Rectal smooth muscle tissue (tissue), 1 donor: ENCODE data around the gene VRK1.

Experiments
- H3K27ac ChIP-seq: one replicate; pipeline ENCODE4 v1.7.0; 2013; ENCODE audit warnings: low read depth, low read length, inconsistent platforms
- H3K27me3 ChIP-seq: one replicate; pipeline ENCODE4 v1.7.0; 2013; ENCODE audit warnings: low read length; ENCODE audit not compliant: control insufficient read depth, insufficient read depth
- H3K36me3 ChIP-seq: one replicate; pipeline ENCODE4 v1.7.0; 2013; ENCODE audit warnings: low read length; ENCODE audit not compliant: control insufficient read depth, insufficient read depth
- H3K4me1 ChIP-seq: one replicate; pipeline ENCODE4 v1.7.0; 2013; ENCODE audit warnings: low read length; ENCODE audit not compliant: control insufficient read depth, insufficient read depth
- H3K4me3 ChIP-seq: one replicate; pipeline ENCODE4 v1.7.0; 2013; ENCODE audit warnings: low read length
- H3K9ac ChIP-seq: one replicate; pipeline ENCODE4 v1.7.0; 2013; ENCODE audit warnings: low read length

Gene VRK1

DNA sequence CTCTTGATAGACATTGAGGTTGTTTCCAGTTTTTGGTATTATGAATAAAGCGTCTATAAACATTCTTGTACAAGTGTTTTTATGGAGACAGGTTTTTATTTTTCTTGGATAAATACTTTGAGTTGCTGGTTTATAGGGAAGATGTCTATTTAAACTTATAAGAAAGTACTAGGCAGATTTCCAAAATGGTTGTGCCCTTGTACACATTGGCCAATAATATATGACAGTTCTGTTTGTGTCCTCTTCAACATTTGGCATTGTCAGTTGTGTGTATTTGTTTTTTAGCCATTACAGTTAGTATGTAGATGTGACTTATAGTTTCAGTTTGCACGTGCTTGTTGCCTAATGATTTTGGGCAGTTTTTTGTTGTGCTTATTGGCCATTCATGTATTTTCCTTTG, 42.1 kb downstream of the VRK1 start:
- no peak overlapping the region for H3K9ac ChIP-seq
- no peak overlapping the region for H3K4me3 ChIP-seq
- H3K27ac ChIP-seq = no peak overlapping the region
- H3K27me3 ChIP-seq = no peaks in the 10 kb centered on the region
- H3K36me3 ChIP-seq = no peaks in the 10 kb centered on the region
- no peaks in the 10 kb centered on the region for H3K4me1 ChIP-seq

DNA sequence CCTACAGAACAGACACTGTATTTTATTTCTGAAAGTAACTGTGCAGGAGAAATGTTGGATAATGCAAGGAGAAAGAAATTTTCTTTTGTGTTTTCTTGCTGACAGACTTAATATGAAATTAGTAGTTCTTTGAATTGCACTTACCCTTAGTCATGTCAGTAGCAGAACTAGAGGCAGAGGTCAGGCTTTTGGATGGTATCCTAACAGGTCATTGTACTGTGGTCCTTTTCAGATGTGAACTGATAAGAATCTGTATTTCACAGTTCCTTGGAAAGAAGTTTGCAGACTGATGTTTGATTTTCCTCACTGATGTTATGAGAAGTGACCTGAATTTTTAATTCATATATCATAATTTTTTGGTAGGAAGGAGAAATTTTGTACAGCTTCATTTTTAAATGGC, 46.0 kb downstream of the VRK1 start:
- no peak overlapping the region for H3K4me3 ChIP-seq
- H3K36me3 ChIP-seq = no peaks in the 10 kb centered on the region
- no peaks in the 10 kb centered on the region for H3K27me3 ChIP-seq
- H3K9ac ChIP-seq = no peak overlapping the region
- no peaks in the 10 kb centered on the region for H3K4me1 ChIP-seq
- no peak overlapping the region for H3K27ac ChIP-seq

DNA sequence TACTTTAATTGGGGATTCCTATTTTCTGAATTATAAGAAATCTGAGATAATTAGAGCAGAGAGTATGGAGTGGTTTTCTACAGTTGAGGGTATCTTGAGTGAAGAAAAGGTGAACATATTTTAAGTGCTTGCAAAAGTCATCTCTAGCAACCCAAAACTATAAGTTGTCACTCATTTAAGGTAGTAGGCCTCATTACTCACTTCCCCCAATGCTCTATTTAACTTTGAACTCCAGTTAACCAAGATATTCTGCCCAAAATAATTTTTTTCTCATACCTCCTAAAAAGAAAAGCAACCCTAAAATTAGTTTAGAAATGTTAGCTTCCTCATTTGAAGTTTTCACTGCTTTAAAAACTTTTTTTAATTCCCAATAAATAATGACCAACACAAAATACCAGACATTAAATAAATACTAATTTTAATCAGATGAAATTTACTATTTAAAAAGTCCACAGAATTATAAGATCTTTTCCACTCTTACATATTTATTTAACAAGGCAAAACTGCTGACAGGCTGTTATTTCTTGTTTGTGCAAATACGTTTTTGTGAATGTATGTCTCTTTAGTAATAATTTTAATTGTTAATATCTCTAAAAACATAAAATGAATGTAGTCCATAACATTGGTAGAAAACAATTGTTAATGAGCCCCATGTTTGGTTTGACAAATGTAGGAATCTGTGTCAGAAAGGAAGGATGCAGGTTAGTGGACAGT, 47.8 kb downstream of the VRK1 start:
- H3K36me3 ChIP-seq = no peaks in the 10 kb centered on the region
- no peak overlapping the region for H3K9ac ChIP-seq
- H3K4me3 ChIP-seq = no peak overlapping the region
- H3K4me1 ChIP-seq = no peaks in the 10 kb centered on the region
- H3K27ac ChIP-seq = no peak overlapping the region
- no peaks in the 10 kb centered on the region for H3K27me3 ChIP-seq

DNA sequence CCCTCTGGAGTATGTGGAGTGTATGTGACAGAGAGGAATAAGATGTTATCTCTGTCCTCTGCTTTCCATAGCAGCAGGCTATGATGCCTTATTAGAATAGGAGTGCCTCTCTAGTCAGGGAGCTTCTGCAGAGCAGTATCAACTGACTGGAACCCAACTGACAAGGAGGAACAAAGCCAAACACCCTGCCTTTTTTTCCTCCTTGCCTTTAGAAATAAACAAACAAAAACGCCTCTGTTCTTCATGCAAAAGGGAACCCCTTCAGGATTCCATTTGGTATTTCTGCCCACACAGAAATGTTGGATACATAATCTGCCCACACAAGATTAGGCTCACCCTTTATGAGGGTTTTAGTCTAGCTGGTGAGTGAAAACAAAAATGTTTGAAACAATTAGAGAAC, 50.3 kb downstream of the VRK1 start:
- H3K27me3 ChIP-seq = no peaks in the 10 kb centered on the region

GRCh38 chr14:96848011-96848410, 50.8 kb downstream of the VRK1 start:
- H3K27me3 ChIP-seq = no peaks in the 10 kb centered on the region

More for the DNA sequence above, 50.3 kb downstream of the VRK1 start:
- H3K4me3 ChIP-seq = no peak overlapping the region
- H3K4me1 ChIP-seq = no peaks in the 10 kb centered on the region
- H3K27ac ChIP-seq = no peak overlapping the region
- no peak overlapping the region for H3K9ac ChIP-seq
- no peaks in the 10 kb centered on the region for H3K36me3 ChIP-seq

GRCh38 chr14:96849733-96850132, 52.6 kb downstream of the VRK1 start:
- Histone ChIP-seq H3K27me3 (no peaks in the 10 kb centered on the region), H3K36me3 (no peaks in the 10 kb centered on the region), H3K4me3 (no peak overlapping the region), H3K27ac (no peak overlapping the region), H3K9ac (no peak overlapping the region), H3K4me1 (no peaks in the 10 kb centered on the region)

More at GRCh38 chr14:96848011-96848410, 50.8 kb downstream of the VRK1 start:
- Histone ChIP-seq H3K4me1 (no peaks in the 10 kb centered on the region), H3K27ac (no peak overlapping the region), H3K4me3 (no peak overlapping the region), H3K9ac (no peak overlapping the region), H3K36me3 (no peaks in the 10 kb centered on the region)

DNA sequence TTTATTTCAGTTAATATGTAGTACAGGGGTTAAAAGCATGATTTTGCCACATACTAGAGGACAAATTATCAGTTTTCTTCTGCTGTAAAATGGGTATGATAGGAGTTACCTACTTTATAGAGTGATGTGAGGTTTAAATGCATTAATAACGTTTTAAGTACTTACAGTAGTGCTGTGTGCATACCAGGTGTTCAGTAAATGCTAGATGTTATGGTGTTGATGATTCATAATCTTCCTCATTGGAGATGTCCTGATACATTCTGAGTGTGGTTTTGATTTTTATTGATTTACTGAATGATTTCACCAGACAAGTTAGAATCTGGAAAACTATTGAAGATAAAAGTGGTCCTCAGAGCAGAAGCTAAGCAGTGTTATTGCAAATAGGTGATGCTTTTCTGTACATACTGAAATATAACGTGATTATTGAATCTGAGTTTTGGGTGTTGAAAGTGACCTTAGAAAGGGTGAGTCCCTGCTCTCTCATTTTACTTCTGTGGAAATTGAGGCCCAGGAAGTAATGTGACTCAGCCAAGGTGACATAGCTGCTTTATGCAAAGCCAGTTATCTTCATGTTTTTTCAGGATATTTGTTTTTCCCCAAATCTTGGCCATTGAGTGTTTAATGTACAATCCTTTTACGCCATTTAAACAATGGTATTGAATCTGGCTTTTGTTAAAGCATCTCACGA, 54.7 kb downstream of the VRK1 start:
- Histone ChIP-seq H3K27me3 (no peaks in the 10 kb centered on the region), H3K4me1 (no peaks in the 10 kb centered on the region), H3K9ac (no peak overlapping the region), H3K36me3 (no peaks in the 10 kb centered on the region), H3K27ac (no peak overlapping the region), H3K4me3 (no peak overlapping the region)

DNA sequence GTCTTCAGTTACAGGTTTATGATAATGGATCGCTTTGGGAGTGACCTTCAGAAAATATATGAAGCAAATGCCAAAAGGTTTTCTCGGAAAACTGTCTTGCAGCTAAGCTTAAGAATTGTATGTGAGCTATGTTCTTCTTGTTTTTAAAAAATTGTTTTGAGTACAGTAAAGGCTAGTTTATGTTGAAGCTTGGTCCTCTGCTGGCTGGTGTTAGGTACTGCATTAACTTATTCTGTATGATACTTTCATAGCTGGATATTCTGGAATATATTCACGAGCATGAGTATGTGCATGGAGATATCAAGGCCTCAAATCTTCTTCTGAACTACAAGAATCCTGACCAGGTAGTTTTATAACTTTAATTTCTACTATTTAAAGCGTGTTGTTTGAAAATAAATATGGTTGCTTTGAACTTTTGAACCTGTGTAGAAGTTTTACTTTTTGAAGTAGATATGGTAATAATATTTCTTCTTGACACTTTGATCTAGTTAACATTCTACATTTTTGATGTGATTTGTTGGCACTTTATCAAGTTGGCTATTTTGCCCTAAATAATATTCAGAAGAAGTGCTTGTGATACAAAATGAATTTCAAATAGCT, 55.7 kb downstream of the VRK1 start:
- no peak overlapping the region for H3K27ac ChIP-seq
- no peak overlapping the region for H3K4me3 ChIP-seq
- H3K36me3 ChIP-seq = peaks cover 3% of the 10 kb centered on the region
- H3K4me1 ChIP-seq = no peaks in the 10 kb centered on the region
- H3K9ac ChIP-seq = no peak overlapping the region
- no peaks in the 10 kb centered on the region for H3K27me3 ChIP-seq

DNA sequence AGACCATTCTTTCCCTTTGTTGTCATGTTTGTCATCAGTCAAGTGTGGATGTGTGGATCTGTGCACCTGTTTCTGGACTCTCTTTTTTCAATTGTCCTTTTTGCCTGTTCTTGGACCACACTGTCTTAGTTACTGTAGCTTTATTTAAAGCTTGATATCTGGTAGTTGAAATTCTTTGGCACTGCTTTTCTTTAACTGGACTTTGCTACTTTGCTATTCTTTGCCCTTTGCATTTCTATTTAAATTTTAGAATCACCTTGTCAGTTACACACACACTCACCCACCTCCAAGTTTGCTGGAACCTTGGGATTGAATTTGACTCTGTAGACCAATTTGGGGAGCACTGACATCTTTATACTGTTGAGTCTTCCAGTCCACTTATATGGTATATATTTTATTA, 61.5 kb downstream of the VRK1 start:
- Histone ChIP-seq H3K27me3 (no peaks in the 10 kb centered on the region), H3K36me3 (peaks cover 3% of the 10 kb centered on the region), H3K4me3 (no peak overlapping the region), H3K4me1 (no peaks in the 10 kb centered on the region), H3K9ac (no peak overlapping the region), H3K27ac (no peak overlapping the region)

DNA sequence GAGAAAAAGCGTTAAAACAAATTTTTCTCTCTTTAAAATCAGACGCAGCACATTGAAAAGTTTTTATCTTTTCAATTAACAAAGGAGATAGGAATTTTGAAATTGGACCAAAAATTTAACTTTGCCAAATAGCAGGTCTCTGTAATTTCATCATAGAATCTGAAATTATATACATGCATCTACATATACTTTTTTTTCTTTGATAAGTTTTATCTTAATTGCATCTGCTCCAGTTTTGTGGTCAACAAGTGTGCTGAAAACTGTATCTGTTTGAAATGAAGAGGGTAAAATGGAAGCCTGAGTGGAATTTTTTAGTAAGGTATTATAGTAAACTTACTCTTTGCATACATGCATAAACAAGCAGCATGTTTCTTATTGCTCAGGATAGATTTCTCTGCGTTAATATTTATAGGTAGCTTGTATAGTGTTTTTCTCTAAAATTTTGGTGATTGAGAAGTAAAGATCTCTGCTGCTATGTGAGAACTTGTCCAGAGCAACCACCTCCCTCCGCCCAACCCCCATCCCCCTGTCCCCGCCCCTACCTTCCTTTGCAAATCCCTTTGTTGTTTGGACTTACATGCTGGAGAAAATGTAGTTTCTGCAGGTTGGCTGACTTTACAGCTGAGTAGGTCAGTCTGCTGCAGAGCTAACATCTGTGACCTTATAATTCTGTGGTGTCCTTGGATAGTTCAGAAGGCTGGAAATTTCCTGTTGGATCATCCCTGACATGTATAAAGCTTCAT, 64.6 kb downstream of the VRK1 start:
- no peak overlapping the region for H3K4me3 ChIP-seq
- no peaks in the 10 kb centered on the region for H3K4me1 ChIP-seq
- no peaks in the 10 kb centered on the region for H3K27me3 ChIP-seq
- peaks cover 3% of the 10 kb centered on the region for H3K36me3 ChIP-seq
- no peak overlapping the region for H3K9ac ChIP-seq
- no peak overlapping the region for H3K27ac ChIP-seq

- Histone ChIP-seq H3K4me1 (no peaks in the 10 kb centered on the region), H3K9ac (no peak overlapping the region), H3K36me3 (no peaks in the 10 kb centered on the region), H3K4me3 (no peak overlapping the region), H3K27me3 (no peaks in the 10 kb centered on the region), H3K27ac (no peak overlapping the region)
Observed at GRCh38 chr14:96863327-96863985, 66.3 kb downstream of the VRK1 start.

- no peaks in the 10 kb centered on the region for H3K36me3 ChIP-seq
- H3K27me3 ChIP-seq = no peaks in the 10 kb centered on the region
- no peak overlapping the region for H3K27ac ChIP-seq
- H3K4me1 ChIP-seq = no peaks in the 10 kb centered on the region
- no peak overlapping the region for H3K4me3 ChIP-seq
- H3K9ac ChIP-seq = no peak overlapping the region
Observed at GRCh38 chr14:96863986-96864330, 66.8 kb downstream of the VRK1 start.
